IMR-90 (cell line): ENCODE results near the gene COL15A1.

Source experiments
- CTCF ChIP-seq: conservative IDR thresholded peaks from 2 replicates; pipeline ENCODE4 v1.5.1; 2012; ENCODE audit warnings: mild to moderate bottlenecking, low read depth, low read length, improper control_type of control experiment
- ELK1 ChIP-seq: fragments of 150-350 bp; IDR thresholded peaks from 2 replicates; pipeline ENCODE4 v1.6.1; 2016; ENCODE audit warnings: low read depth, mild to moderate bottlenecking, low read length, moderate library complexity, borderline replicate concordance
- MAFK ChIP-seq: IDR thresholded peaks from 2 replicates; pipeline ENCODE4 v1.6.1; 2012; ENCODE audit warnings: low read depth, low read length, improper control_type of control experiment
- POLR2A ChIP-seq: IDR thresholded peaks from 2 replicates; pipeline ENCODE4 v1.6.1; 2012; ENCODE audit warnings: mild to moderate bottlenecking, low read depth, low read length
- RAD21 ChIP-seq: IDR thresholded peaks from 2 replicates; pipeline ENCODE4 v1.6.1; 2012; ENCODE audit warnings: low read length, improper control_type of control experiment
- SMC3 ChIP-seq: fragments of 150-350 bp; IDR thresholded peaks from 2 replicates; pipeline ENCODE4 v1.6.1; 2016; ENCODE audit warnings: low read depth, mild to moderate bottlenecking, antibody characterized with exemption, low read length, moderate library complexity
- USF2 ChIP-seq: fragments of 150-350 bp; IDR thresholded peaks from 2 replicates; pipeline ENCODE4 v1.6.1; 2017; ENCODE audit warnings: mild to moderate bottlenecking, antibody characterized with exemption, low read length, low read depth

- TF ChIP-seq POLR2A (no peak), CTCF (no peak), RAD21 (no peak), SMC3 (no peak), USF2 (no peak), MAFK (no peak), ELK1 (no peak)
These were observed 115.5 kb downstream of the COL15A1 start for GRCh38 chr9:99058964-99059921.
